Loucy (cell line): ENCODE data around the gene ZNF324B.
"Not testable (repeated sequence)": the region's sequence is repeated elsewhere in the genome, so short reads cannot be mapped to it uniquely, and the experiment has no call there.

ENCODE experiments used
- CTCF ChIP-seq: fragments of 200-600 bp; sonication (generic); conservative IDR thresholded peaks from 2 replicates; pipeline ENCODE4 v1.5.1; 2014; ENCODE audit warnings: mild to moderate bottlenecking, antibody characterized with exemption, low read length
- EZH2phosphoT487 ChIP-seq: fragments of 200-600 bp; IDR thresholded peaks from 2 replicates; pipeline ENCODE4 v1.6.1; 2018; ENCODE audit warnings: antibody characterized with exemption, mild to moderate bottlenecking, moderate library complexity, borderline replicate concordance

GRCh38 chr19:58449980-58450379, 1.4 kb upstream of the ZNF324B start:
- not testable (repeated sequence) for TF ChIP-seq CTCF, EZH2phosphoT487
